ENCODE data around the gene MED22.

GRCh38 chr9:133331641-133332380 lies 16.1 kb downstream of the MED22 start:
- TF ChIP-seq, protein P1, sequence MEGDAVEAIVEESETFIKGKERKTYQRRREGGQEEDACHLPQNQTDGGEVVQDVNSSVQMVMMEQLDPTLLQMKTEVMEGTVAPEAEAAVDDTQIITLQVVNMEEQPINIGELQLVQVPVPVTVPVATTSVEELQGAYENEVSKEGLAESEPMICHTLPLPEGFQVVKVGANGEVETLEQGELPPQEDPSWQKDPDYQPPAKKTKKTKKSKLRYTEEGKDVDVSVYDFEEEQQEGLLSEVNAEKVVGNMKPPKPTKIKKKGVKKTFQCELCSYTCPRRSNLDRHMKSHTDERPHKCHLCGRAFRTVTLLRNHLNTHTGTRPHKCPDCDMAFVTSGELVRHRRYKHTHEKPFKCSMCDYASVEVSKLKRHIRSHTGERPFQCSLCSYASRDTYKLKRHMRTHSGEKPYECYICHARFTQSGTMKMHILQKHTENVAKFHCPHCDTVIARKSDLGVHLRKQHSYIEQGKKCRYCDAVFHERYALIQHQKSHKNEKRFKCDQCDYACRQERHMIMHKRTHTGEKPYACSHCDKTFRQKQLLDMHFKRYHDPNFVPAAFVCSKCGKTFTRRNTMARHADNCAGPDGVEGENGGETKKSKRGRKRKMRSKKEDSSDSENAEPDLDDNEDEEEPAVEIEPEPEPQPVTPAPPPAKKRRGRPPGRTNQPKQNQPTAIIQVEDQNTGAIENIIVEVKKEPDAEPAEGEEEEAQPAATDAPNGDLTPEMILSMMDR (IDR thresholded peaks at IDR 0.05; ENCODE audit: low read depth, low read length, poor library complexity, severe bottlenecking): no peak
- no peak for TF ChIP-seq EZH2phosphoT487 (IDR thresholded peaks at IDR 0.05; ENCODE audit: borderline replicate concordance, low read length)

All from DOHH2 (cell line).